GM21367 (cell line): ENCODE measurements around the gene DNAH8.
A peak's percentile ranks its signal among the peaks of the same experiment; 100 is the strongest.

ENCODE experiments used
- ATAC-seq: cut with Tn5 transposase; IDR thresholded peaks from one replicate; pipeline ENCODE4 v1.9.1; 2021; ENCODE audit not compliant: unreplicated experiment

Gene DNAH8

GRCh38 chr6:39003492-39003891 lies 288.4 kb downstream of the DNAH8 start:
- no peak for ATAC-seq

GRCh38 chr6:39004801-39005200 lies 289.7 kb downstream of the DNAH8 start:
- ATAC-seq = no peak

- ATAC-seq = no peak
Observed at GRCh38 chr6:39005774-39006173, 290.7 kb downstream of the DNAH8 start.

- ATAC-seq = no peak
Observed at GRCh38 chr6:39007575-39007974, 292.5 kb downstream of the DNAH8 start.

- no peak for ATAC-seq
Observed at GRCh38 chr6:39008737-39009136, 293.6 kb downstream of the DNAH8 start.

GRCh38 chr6:39009476-39009875 lies 294.4 kb downstream of the DNAH8 start:
- ATAC-seq = no peak

- no peak for ATAC-seq
Observed at GRCh38 chr6:39016839-39017546, 301.9 kb downstream of the DNAH8 start.

- no peak for ATAC-seq
Observed at GRCh38 chr6:39017547-39017880, 302.4 kb downstream of the DNAH8 start.

- no peak for ATAC-seq
Observed at GRCh38 chr6:39018103-39018502, 303.0 kb downstream of the DNAH8 start.

- ATAC-seq = no peak
Observed at GRCh38 chr6:39020136-39020535, 305.0 kb downstream of the DNAH8 start.

- ATAC-seq = no peak
Observed at GRCh38 chr6:39021041-39021440, 305.9 kb downstream of the DNAH8 start.

- ATAC-seq = no peak
Observed at GRCh38 chr6:39021779-39022178, 306.7 kb downstream of the DNAH8 start.

GRCh38 chr6:39026175-39026574 lies 311.1 kb downstream of the DNAH8 start:
- no peak for ATAC-seq

GRCh38 chr6:39029156-39030011 lies 314.3 kb downstream of the DNAH8 start:
- peak; percentile 74 for ATAC-seq

- ATAC-seq = no peak
Observed at GRCh38 chr6:39035681-39036080, 320.6 kb downstream of the DNAH8 start.

- ATAC-seq = no peak
Observed at GRCh38 chr6:39037082-39037508, 322.0 kb downstream of the DNAH8 start.

- no peak for ATAC-seq
Observed at GRCh38 chr6:39037707-39038106, 322.6 kb downstream of the DNAH8 start.

- no peak for ATAC-seq
Observed at GRCh38 chr6:39040080-39040673, 325.1 kb downstream of the DNAH8 start.

GRCh38 chr6:39041072-39041471 lies 326.0 kb downstream of the DNAH8 start:
- no peak for ATAC-seq

- ATAC-seq = no peak
Observed at GRCh38 chr6:39043776-39044175, 328.7 kb downstream of the DNAH8 start.

GRCh38 chr6:39044181-39044580 lies 329.1 kb downstream of the DNAH8 start:
- ATAC-seq = no peak
